Activated CD4-positive, CD25-positive, alpha-beta regulatory T cell (primary cell): ENCODE measurements around the gene THAP10.
"Not testable (repeated sequence)": the region's sequence is repeated elsewhere in the genome, so short reads cannot be mapped to it uniquely, and the experiment has no call there.

ENCODE experiments used
- DNase-seq, 4 experiments: peaks; one replicate each; lab custom pipeline; 2025; lab: John Stamatoyannopoulos, UW

THAP10 gene

DNA sequence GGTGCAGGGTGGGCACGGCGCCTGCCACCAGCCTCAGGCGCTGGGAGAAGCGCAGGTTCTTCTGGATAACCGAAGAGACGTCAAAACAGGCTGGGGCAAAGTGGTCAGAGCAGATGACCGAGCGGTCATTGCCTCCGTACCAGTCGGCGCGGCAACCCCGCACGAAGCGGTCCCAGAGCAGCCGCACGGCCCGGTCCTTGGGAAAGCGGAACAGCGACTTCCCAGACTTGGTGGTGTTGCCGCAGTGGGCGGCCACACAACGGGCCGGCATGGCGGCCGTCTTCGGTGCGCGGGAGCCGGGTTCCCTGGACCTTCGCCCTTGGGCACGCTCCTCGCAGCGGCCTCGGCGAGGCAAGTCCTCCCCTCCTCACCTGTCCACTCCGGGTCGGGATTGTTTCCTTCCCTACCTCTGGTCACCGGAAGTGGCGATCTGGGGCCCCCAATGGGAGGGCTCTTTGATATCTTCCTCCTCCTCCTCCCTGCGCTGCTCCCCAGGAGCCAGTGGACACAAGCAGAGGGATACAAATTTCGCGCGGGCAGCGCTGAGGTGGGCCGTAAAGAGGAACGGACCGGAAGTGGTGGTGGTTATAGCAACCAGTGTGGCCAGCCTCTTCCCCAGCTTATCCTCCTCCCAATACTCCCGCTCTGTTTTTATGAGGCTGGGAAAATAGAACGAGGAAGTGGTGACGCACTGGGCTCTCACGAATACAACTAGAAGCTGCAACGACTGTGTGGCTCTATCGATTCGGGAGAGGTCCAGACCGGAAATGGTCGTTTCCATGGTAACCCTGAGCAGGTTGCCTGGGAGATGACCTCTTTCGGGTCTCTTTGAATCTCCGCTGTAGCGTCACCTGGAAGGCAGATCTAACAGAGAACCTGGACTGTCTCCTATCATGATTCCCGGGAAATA, at the start of gene THAP10, which contains the start of gene LRRC49:
Gene THAP10 (minus strand): TSS at position 432 of the 910 bp plus-strand sequence. CDS start 161 bp downstream, at position 271.
Gene LRRC49 (plus strand): TSS at position 825 of the 910 bp plus-strand sequence. CDS start 69 bp downstream, at position 894.
- no peak for DNase-seq

DNA sequence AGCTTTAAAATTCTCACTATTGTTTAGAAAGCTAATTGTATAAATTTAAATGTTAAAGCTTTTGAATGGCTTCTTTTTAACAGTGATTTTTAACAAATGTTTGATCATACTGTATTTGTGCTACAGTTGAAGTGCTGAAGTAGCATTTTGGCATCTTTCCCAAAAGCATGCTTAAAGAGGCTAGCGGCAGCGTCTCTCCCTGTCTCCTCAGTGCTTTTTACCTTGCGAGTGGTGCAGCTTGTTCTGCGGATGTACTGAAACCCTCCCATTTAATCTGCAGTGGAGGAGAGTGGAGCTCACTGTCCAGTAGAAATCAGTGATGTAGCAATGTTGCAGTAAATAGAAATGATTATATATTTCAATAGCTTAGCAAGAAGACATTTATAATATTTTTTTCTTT, 44.1 kb upstream of the THAP10 start:
- DNase-seq, result no peak

DNA sequence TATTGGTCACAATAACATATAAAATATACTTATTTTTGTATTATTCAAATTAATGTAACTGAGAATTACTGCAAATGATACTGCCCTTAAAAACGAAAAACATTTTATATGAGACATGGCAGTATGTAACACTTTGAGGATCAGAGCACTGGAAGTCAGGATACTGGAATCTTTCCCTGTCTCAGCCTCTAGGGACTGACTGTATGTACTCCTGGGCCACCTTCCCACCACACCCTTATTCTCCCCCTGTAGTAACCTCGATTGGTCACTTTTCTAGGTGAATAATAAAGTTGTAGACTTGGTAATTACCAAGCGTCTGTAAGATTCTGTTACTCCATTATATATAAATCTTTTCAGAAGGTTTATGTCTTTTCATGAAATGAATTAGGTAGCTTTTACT, 43.4 kb upstream of the THAP10 start:
- no peak for DNase-seq

DNA sequence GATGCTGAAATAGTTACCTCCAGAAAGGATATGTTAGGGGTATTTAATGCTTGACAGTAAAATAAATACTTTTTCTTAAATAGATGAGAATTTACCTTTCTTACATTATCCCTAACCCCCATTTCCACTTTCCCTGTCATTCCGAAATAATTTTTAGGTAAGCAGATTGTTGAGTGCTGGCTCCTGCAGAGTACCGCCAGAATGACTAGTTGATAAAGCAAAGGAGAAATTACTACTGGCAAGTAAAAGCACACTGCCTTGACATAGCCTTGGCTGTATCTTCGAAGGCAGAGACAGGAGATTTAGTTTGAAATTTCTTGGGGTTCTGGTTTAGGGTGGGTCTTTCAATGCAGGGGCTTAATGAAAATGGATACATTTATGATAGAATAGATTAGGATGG, 41.2 kb upstream of the THAP10 start:
- DNase-seq, result no peak

DNA sequence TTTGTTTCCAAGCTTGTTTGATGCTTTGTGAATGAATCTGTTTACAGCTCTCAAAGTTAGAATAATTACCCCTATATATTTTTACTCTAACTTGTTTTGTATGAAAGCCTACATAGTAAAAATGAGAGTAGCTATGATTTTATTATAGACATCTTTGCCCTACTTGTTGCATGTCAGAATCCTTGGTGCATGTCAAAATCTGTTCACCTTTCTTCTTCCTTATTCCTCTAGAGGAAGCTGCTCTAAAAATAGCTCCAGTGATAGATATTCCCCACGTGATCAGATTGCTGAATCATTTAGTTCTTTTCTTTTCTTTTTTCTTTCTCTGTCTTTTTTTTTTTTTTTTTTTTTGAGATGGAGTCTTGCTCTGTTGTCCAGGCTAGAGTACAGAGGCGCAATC, 40.2 kb upstream of the THAP10 start:
- no peak for DNase-seq

DNA sequence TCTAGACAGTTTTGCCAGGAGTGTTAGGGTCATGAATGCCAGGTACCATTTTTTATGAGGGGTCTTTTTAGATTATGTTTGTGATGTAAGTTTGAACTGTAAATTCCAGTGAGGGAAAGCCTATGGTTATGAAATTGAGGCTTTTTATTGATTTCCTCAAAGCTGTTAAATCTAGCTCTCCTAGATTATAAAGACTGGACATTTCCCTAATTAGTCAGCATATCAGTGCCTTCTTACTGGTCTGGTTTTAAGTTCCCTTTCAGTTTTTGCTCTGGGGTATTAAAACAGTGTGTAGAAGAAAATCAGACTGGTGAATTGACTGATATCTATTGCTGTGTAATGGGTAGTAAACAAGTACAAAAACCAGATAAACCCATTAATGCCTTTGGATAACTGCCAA, 39.6 kb upstream of the THAP10 start:
- DNase-seq, result no peak

DNA sequence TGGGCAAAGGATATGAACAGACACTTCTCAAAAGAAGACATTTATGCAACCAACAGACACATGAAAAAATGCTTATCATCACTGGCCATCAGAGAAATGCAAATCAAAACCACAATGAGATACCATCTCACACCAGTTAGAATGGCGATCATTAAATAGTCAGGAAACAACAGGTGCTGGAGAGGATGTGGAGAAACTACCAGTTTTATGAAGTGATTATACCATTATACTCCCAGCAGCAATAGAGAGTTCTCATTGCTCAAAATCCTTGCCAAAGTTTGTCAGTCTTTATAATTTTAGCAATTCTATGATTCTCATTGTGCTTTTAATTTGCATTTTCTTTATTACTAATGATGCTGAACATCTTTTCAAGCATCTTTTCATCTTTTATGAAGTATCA, 34.7 kb upstream of the THAP10 start:
- not testable (repeated sequence) for DNase-seq

DNA sequence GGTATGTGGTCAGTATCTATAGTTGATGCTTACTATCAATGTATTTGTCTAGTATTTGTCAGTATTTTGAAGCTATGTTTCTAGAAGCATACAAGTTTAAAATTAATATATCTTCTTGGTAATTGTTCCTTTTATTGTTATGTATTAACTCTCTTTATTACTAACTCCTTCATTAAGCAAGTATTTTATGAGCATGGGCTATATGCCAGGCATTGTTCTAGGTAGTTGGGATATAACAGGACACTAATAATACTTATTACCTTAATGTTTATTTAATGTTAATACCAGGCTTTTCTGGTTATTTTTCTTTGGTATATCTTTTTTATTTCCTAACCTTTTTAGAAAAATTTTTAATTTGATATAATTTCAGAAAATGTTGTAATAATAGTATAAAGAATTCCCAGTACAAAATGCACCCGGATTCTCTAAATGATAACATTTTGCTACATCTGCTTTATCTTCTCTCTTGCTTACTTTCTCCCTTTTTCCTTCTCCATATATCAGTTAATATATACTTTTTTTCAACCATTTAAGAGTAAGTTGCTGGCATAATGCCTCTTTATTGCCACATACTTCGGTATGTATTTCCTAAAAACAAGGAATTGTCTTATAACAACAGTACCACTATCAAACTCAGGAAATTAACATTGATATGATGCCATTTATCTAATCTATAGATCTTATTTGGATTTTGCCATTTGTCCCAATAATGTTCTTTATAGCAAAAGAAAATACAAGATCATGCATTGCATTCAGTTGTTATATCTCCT, 31.3 kb upstream of the THAP10 start:
- no peak for DNase-seq

DNA sequence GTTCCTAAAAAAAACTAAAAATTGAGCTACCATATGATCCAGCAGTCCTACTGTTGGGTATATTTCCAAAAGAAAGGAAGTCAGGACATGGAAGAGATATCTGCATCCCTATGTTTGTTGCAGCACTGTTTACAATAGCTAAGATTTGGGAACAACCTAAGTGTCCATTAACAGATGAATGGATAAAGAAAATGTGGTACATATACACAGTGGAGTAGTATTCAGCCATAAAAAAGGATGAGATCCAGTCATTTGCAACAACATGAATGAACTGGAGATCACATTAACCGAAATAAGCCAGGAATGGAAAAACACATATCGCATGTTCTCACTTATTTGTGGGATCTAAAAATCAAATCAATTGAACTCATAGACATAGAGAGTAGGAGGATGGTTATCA, 29.9 kb upstream of the THAP10 start:
- DNase-seq, result no peak

DNA sequence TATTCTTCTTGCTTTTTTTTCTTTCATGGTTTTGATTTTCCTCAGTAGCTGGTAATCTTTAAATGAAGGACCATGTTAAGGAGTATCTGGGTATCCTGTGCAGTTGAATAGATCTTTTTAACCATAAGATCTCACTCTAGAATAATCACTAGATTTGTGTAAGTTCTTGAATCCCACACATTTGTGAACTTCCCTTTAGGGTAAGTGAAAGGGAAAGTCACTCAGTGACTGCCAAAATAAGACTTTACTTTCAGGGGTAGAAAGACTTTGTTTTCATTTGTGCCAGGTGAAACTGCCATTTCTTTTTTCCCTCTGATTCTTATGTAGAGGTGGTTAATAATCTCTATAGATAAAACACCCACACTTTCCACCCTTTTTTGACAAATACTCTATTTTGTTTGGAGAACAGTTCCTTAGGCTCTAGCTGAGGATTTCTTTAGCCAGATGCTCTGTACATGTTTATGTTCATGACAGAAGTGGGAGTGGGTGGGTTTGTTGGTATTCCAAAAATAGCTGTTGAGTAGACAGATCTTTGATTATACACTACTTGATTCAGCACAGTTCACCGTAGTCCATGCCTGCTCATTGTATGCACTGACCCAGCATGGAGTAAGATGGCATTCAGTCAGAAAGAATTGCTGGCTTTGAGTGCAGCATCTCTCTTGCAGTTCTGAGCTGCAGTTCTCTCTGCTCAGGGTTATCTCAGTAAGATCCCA, 28.9 kb upstream of the THAP10 start:
- no peak for DNase-seq

DNA sequence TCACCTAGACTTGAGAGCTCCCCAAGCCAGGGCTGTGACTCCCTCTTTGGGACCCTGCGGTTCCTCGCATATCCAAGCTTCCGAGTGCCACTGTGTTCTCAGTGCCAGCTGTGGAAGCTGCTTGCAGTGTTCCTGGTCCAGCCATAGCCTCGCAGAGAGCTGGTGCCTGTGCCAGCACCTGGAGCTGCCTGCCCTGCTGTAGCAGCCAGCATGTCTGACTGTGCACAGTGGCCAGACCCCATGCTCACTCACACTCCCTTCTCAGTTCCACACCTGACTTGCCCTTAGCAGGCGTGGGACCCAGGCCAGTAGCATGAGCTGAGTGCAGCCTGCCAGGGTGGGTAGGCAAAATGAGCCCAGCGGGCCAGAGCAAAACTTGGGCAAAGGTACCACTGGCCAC, 25.7 kb upstream of the THAP10 start:
- no peak for DNase-seq

DNA sequence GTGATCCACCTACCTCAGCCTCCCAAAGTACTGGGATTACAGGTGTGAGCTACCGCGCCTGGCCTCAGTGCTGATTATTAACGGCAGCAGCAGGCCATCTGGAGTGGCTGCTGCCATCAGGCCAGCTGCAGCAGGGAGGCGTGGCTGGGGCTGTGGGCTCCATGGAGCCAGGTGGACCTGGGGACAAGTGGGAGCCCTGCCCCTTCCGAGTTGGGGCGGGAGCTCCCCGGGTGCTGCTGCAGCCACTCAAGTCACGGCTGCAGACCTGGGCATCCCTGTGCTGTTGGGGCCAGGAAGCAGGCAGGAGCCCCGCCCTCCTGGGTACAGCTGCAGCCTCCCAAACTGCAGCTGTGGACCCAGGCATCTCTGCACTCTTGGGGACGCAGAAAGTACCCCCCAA, 24.3 kb upstream of the THAP10 start:
- no peak for DNase-seq

DNA sequence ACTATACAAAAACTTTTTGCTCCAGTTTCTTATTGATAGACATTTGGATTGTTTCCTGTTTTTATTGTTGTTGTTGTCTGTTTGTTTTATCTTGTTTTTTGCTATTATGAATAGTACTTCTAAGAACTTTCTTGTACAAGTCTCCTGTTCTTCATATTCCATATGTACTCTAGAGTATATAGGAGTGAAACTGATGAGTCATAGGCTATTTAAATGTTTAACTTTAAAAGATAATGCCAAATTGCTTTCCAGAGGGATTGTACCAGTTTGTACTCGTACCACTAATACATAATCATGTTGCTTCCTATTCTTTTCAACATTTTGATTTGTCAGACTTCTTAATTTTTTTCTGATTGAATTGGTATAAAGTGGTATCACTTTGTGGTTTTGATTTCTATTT, 20.0 kb upstream of the THAP10 start:
- DNase-seq, result no peak

DNA sequence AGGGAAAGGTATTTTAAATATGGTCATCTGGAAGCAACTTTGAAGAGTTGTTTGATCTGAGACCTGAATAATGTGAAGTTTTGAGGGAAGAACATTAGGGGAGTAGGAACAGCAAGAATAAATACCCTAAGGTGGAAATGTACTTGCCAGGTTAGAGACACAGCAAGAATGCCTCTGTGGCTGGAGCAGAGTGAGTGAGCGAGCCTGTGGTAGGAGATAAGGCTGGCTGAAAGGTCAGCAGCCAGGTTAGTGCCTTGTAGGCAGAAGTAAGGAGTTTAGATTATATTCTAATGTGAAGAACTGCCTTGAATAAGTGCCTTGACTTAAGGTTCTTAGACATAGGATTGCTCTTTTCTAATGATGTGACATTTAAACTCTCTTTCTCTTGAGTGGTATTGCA, 18.7 kb upstream of the THAP10 start:
- DNase-seq, result no peak

DNA sequence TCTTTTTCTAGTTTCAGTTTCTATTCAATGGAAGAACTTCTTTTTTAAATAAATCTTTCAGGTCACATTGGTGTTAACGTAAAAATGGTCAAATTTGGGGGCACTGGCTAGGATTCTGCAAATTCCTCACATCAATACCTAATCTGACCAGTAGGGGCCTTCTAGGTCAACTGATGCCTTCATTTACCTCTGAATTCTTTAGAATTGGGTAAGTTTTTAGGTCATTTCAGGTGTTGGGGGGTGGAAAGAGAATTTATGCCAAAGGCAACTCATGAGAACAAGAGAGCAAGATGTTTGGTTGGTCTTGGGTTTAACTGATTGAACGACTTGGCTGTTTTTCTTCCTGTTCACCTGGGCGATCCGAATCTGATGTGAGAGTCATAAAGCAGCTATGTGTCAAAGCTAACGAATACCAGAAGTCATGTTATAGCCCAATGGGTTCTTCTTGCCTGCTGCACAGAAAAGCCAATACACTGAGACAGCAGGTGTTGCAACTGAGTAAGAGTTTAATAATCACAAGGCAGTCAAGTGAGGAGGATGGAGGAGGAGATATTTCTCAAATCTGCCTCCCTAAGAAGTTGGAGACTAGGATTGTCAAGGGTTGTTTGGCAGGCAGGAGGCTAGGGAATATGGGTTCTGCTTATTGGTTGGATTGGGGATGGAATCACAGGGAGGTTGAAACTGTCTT, 15.7 kb upstream of the THAP10 start:
- no peak for DNase-seq

DNA sequence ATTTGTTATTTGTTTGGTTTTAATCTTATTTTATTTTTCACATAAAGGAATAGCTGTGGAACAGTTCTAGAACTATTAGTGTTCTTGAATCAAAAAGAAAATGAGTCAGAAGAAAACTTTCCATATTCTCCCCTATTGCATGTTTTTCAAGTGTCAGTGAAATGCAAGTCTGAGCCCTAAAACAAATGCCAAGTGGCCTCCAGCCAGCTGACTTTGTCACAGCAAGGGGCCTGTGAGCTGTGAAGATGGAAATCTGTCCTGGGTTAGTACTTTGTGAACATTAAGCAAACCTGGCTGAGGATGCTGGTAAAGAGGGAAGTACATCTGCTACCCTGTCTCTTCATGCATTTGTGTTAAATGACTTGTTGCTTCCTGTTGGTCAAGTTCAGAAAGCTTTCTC, 14.6 kb upstream of the THAP10 start:
- DNase-seq, result no peak

DNA sequence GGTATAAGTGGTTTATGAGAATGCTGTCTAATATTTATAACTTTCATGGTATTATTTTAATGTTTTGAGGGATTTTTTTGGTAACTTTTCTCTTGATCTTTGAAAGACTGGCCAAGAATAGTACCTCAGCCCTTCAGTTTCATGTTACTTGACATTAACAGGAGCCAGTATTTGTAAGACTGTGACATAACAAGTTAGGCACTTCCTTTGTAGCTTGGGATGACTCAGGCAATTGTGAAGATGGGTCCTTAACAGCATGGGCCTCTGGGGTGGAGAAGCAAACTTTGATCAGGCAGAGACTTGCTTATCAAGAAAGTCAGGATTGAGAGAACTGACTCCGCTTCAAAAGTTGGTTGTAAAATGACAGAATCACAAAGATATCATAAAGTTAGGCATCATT, 9.9 kb upstream of the THAP10 start:
- DNase-seq, result no peak

DNA sequence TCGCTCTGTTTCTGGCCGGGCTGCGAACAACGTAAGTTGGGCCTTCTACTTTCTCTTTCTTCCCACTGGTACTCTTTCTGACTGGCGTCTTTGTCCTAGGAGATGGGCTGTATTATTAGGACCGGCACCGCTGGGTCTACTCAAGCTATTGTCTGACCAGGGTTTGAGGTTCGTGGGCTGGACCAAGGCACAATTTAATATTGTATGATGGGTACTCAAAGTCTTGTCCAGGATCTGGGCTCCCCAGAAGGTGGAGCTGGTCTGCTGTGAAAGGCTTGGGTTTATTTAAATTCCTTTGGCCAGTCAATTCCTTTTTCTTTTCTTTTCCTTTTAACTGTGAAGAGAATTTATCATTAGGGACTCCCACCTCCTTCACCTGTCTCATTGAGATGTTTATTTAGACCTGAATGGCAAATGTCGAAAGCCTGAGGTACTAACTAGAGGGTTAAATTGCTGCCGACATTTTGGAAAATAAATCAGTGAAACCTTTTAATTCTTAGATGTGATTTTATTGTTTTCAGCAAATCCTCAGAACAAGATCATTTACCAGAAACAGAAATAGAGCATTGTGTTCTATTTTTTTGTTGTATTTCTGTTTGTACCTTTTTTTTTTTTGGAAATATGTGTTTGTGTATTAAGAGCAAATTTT, 803 bp upstream of the THAP10 start:
- DNase-seq, result no peak

DNA sequence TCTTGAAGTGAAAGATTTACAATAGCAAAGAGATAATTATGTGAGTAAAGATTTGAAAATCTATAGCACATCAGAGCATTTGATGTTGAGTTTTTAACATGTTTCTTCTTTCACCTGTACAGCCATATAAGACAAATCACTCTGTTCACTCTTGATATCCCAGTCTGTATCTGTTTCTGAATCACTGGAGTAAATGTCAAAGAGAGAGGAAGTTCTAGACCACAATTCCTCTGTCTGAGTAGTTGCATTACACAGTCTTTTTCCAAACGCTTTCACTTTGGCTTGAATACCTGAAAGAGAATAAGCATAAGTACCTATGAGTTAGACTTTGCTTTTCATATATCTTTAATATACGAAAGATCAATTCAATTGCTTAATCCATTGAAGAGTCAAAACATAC, 9.9 kb downstream of the THAP10 start:
- no peak for DNase-seq

DNA sequence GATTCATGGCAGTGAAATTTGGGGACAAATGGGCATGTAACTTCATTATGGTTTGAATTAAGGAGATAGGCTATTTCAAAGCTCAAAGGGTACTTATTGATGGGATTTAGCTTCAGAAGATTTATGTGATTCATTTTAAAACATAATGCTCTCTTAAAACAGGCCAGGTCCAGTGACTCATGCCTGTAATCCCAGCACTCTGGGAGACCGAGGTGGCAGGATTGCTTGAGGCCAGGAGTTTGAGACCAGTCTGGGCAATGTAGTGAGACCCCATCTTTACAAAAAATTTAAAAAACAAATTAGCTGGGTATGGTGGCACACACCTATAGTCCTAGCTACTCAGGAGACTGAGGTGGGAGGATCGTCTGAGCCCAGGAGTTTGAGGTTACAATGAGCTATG, 11.5 kb downstream of the THAP10 start:
- no peak for DNase-seq

DNA sequence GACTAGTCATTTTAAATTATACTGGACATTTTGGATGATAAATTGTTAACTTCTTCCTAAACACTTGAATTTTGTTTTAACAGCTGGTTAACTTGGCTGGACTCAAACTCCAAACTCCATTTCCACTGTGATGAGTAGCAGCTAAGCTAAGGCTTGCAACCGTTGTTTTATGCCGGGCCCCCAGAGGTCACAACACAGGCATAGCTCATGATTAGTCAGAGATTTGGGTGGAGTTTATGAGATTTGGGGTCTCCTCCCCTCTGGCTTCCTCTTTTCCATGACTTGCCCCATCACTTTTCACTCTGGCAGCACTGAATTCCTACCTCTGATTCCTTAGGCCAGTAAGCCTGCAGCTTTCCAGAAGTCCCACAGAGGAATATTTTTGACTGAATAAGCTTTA, 12.8 kb downstream of the THAP10 start:
- DNase-seq, result no peak
